ENCODE results near the gene ONECUT3. TPM values are rescaled to one million over a fixed set of nuclear protein-coding genes. Genes with fewer than 3 reads are reported as not detected.

The ONECUT3 gene
- total and polyA plus RNA-seq, 9 of the 15 experiments (the other 6 are each of a cell fraction or from before 2014, with no cell fraction given): not detected

DNA sequence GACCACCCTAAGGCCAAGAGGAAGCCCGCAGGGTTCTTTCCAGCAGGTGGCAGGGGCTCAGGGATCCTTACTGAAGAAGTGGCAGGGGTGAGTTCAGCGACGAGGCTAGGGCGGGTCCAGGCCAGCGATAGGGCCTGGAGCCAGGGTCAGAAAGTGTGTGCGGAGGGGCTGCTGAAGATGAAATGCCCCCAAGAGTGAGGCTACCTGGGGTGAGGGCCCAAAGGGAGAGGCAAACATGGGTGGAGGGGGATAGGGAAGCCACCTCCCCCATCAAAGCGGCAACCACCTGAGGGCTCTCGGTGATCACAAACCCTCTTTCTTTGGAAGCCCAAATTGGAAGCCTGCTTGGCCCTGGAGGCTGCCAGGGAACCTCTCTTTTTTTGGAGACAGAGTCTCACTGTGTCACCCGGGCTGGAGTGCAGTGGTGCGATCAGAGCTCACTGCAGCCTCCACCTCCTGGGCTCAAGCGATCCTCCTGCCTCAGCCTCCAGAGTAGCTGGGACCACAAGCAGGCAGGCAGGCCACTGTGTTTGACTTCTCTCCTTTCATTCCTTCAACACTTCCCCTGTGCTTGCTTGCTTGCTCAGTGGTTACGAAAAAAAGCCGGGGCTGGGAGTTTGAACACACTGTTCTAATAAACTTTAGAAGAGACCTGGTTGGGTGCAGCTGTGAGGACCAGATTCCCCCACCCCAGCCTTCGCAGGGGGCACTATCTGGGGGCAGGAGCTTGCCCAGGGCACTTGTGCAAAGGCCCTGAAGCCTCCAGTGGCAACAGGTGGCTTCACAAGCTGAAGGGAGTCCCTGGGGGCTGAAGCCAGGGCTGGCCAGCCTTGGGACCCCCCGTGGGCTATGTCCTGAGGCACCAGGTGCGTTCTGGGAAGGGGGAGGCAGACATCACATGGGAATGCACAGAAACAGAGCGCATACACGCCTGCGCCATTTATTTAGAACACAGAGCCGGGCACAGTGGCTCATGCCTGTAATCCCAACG is 60.2 kb downstream of the ONECUT3 start:
- peaks cover 5% of the 10 kb centered on the region; the same call in 1 of the 3 replicates for H3K79me2 ChIP-seq (ENCODE audit: control insufficient read depth, insufficient read depth, low read length)
- no TSS peak for BruUV-seq (replicated peaks)
- WGBS (ENCODE audit: insufficient coverage, low coverage, missing lambda C conversion rate): 52% methylated on average over 21 of the region's 21 CpGs
- H4K20me1 ChIP-seq (replicated peaks; ENCODE audit: control insufficient read depth, insufficient read depth, low read length): no peaks in the 10 kb centered on the region
- no peak for FAIRE-seq
- no peaks in the 10 kb centered on the region for H3K27me3 ChIP-seq (ENCODE audit: control insufficient read depth in 2 of 2, insufficient read depth in 2 of 2, low read length in 2 of 2)
- H3K9ac ChIP-seq (ENCODE audit: insufficient read depth in 1 of 2, low read depth in 2 of 2, low read length in 2 of 2): peak overlapping the region; percentile 69 to 88
- intact Hi-C loops (cut with micrococcal nuclease): loop anchor here (2.0 kb wide), 1 partner anchor 13 kb away; no protein-coding TSS in a partner anchor
- in situ Hi-C loops (cut with MboI): no loop called here
- H3K4me1 ChIP-seq (replicated peaks in 1 of 2; ENCODE audit: control insufficient read depth in 2 of 2, insufficient read depth in 2 of 2, low read length in 2 of 2): peaks cover 8 to 66% of the 10 kb centered on the region in 2 experiments; a peak in 3 of 5 replicates
- DNase-seq (ENCODE audit: extremely low read depth in 1 of 4, low spot score in 3 of 4): no peak
- ChIA-PET CTCF (ENCODE audit: low intra/inter-chr PET ratio) (interaction anchor here (0.5 to 1.5 kb wide), 2 partner anchors 142 to 291 kb away, joined by 6 to 8 read pairs; no protein-coding TSS in a partner anchor), POLR2A (interaction anchor here (0.7 kb wide), 1 partner anchor 31 kb away, joined by 4 read pairs; no protein-coding TSS in a partner anchor)
- no peaks in the 10 kb centered on the region; the same call in 1 of the 2 replicates for H3K9me3 ChIP-seq (replicated peaks; ENCODE audit: control insufficient read depth, insufficient read depth, low read depth, low read length)
- H2AFZ ChIP-seq (ENCODE audit: low read depth, low read length): peak overlapping the region; percentile 97
- ATAC-seq: no peak
- H3K4me3 ChIP-seq: peak overlapping the region; percentile 75
- no peaks in the 10 kb centered on the region for H3K9me1 ChIP-seq (ENCODE audit: control insufficient read depth, insufficient read depth, low read length)
- peak overlapping the region; percentile 92 for H3K27ac ChIP-seq (ENCODE audit: extremely low read depth, low read depth, low read length)
- peaks cover 35% of the 10 kb centered on the region; the same call in 1 of the 3 replicates for H3K36me3 ChIP-seq (ENCODE audit: control insufficient read depth, insufficient read depth, low read length)
- peak overlapping the region; percentile 98 for H3K4me2 ChIP-seq (ENCODE audit: insufficient read depth, low read length)
- TF ChIP-seq ZNF764 (CRISPR knock-in tag; IDR thresholded peaks at IDR 0.05; ENCODE audit: low read depth) (peak; percentile 90; the same call in 1 of the 2 replicates), BCOR (IDR thresholded peaks at IDR 0.05) (peak; percentile 34; the same call in 1 of the 2 replicates), POLR2G (IDR thresholded peaks at IDR 0.05; ENCODE audit: low read depth, low read length) (peak; percentile 50; the same call in 1 of the 2 replicates), CEBPG (CRISPR knock-in tag; IDR thresholded peaks at IDR 0.05) (0 out of 2 replicates have a peak, but pooled peaks have one; percentile 9), CEBPG (tag; conservative IDR thresholded peaks at IDR 0.05 in 1 of 2, IDR thresholded peaks at IDR 0.05 in 1 of 2) (no peak), POLR3A (IDR thresholded peaks at IDR 0.05; ENCODE audit: borderline replicate concordance, extremely low read depth, insufficient read depth, insufficient read length) (no peak), POLR2AphosphoS2 (IDR thresholded peaks at IDR 0.05; ENCODE audit: low read length) (0 out of 2 replicates have a peak, but pooled peaks have one; percentile 8), RBM14 (IDR thresholded peaks at IDR 0.05; ENCODE audit: borderline replicate concordance, insufficient read depth, low read depth, low read length) (no peak), FOXA3 (CRISPR knock-in tag; conservative IDR thresholded peaks at IDR 0.05 in 1 of 2, IDR thresholded peaks at IDR 0.05 in 1 of 2) (0 out of 4 replicates have a peak, but pooled peaks of 1 of the 2 experiments have one; percentile 2), ZEB2 (IDR thresholded peaks at IDR 0.05) (no peak), TOE1 (IDR thresholded peaks at IDR 0.05; ENCODE audit: borderline replicate concordance) (no peak), TOE1 (CRISPR knock-in tag; IDR thresholded peaks at IDR 0.05; ENCODE audit: borderline replicate concordance, low read depth) (0 out of 2 replicates have a peak, but pooled peaks have one; percentile 60), SMARCA5 (IDR thresholded peaks at IDR 0.05) (0 out of 2 replicates have a peak, but pooled peaks have one; percentile 19)
- TF ChIP-seq, protein P1, sequence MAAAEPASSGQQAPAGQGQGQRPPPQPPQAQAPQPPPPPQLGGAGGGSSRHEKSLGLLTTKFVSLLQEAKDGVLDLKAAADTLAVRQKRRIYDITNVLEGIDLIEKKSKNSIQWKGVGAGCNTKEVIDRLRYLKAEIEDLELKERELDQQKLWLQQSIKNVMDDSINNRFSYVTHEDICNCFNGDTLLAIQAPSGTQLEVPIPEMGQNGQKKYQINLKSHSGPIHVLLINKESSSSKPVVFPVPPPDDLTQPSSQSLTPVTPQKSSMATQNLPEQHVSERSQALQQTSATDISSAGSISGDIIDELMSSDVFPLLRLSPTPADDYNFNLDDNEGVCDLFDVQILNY (CRISPR knock-in tag; IDR thresholded peaks at IDR 0.05): peak; percentile 75; the same call in 1 of the 2 replicates
- TF ChIP-seq, protein P2, sequence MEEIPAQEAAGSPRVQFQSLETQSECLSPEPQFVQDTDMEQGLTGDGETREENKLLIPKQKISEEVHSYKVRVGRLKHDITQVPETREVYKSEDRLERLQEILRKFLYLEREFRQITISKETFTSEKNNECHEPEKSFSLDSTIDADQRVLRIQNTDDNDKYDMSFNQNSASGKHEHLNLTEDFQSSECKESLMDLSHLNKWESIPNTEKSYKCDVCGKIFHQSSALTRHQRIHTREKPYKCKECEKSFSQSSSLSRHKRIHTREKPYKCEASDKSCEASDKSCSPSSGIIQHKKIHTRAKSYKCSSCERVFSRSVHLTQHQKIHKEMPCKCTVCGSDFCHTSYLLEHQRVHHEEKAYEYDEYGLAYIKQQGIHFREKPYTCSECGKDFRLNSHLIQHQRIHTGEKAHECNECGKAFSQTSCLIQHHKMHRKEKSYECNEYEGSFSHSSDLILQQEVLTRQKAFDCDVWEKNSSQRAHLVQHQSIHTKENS (CRISPR knock-in tag; IDR thresholded peaks at IDR 0.05): no peak
- TF ChIP-seq, protein P3, sequence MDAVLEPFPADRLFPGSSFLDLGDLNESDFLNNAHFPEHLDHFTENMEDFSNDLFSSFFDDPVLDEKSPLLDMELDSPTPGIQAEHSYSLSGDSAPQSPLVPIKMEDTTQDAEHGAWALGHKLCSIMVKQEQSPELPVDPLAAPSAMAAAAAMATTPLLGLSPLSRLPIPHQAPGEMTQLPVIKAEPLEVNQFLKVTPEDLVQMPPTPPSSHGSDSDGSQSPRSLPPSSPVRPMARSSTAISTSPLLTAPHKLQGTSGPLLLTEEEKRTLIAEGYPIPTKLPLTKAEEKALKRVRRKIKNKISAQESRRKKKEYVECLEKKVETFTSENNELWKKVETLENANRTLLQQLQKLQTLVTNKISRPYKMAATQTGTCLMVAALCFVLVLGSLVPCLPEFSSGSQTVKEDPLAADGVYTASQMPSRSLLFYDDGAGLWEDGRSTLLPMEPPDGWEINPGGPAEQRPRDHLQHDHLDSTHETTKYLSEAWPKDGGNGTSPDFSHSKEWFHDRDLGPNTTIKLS (IDR thresholded peaks at IDR 0.05; ENCODE audit: borderline replicate concordance, low read depth): 0 out of 2 replicates have a peak, but pooled peaks have one; percentile 17
